ENCODE data around the gene TENM4.

The TENM4 gene

DNA sequence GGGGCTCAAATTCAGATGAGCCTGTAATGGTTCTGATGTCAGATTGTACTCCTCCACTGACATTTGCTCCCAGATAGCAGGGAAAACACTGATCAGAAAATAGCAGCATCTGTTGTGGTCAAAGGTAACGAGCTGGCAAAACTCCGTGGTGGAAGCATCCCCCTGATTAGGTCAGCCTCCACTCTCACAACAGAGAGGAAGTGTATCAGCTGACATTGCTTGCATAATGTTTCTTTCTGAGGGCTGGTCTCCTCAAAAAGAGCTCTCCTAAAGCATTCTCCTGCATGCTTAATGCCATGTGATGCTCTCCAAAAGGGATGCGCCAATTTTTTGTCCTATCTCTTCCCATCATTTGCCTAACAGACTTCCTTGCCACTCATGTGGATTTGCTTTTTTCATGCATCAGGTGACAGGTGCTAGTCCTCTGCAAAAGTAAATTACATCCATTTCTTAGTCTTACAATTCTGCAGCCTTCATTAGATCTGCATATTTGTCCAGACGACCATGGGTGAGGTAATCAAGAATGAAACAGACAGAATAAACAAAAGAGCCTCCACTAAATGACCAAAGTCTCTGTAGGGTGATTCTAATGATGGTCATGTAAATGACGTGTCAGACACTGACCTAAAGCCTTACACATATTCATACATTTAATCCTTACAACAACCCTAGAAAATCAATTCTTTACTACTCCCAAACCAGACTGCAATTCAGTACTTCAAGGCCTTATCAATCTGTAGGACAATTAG, 6.4 kb upstream of the TENM4 start:
- no peak for DNase-seq

DNA sequence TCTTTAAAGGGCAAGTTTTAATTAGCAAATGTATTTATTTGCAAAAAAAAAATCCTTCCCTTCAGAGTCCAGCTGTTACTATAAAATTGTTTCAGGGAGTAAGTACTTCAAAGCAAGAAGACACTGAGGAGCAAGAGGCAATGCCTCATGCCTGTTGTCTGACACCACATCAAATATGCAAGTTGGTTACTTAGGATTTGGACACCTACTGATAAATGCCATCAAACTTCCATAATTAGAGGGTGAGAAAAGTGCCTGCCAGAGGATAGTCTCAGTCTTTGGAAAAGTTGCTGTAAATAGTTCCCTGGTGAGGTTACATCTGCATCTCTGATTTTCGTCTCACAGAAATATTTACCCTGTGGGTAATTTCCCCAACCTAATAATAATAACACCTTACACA, 4.1 kb upstream of the TENM4 start:
- no peak for DNase-seq

DNA sequence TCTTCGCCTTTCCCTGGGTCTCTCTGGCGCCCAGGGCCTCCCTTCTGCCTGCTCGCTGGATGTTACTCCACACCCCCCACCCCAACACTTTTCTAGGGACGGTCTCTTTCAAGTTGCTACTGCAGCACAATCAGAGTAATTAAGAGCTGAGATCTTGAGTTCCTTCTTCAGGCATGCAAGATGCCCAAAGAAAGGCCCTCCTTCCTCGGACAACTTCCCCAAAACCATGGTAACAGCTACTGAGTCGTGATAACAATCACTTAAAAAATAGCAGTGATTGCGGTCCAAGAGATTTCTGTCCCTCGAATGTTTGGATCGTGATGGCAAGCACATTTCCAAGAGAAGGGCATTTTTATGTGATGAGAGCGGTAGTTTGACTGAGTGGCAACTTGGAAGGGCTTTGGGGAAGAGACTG, 638 bp upstream of the TENM4 start:
- no peak for DNase-seq

DNA sequence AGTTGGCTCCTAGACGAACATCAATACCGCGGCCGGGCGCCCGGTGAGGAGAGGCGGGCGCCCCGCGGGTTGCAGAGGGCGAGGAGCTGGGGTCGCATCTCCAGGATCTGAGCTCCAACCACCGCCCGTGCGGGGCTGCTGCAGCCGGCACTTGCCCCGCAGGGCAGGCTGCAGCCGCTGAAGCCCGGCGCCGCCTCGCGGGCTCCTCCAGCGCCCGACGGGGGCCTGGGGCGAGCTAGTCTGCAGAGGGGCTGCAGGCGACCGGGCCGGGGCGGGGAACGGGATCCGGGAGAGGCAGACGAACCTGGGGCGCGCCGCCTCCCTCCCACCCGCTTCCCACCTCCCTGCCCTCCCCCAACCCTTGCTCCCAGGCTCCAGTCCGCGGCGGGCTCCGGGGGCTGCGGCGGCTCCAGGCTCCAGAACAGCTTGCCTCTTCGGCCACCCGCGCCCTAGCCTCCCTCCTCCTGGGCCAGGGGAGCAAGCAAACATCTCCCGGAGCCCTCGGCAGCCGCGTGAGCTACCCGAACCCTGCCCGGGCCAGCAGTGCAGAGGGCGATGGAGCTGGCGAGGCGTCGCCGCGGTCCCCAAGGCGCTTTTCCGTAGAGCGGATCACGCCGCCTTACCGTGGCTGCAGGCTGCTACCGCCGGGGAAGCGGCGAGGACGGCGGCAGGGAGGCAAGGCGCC, 802 bp downstream of the TENM4 start:
- no peak for DNase-seq

GRCh38 chr11:79439410-79439885, 1.4 kb downstream of the TENM4 start:
- no peak for DNase-seq

GRCh38 chr11:79438631-79439409, 2.0 kb downstream of the TENM4 start:
- no peak for DNase-seq

GRCh38 chr11:79437981-79438630, 2.7 kb downstream of the TENM4 start:
- no peak for DNase-seq

DNA sequence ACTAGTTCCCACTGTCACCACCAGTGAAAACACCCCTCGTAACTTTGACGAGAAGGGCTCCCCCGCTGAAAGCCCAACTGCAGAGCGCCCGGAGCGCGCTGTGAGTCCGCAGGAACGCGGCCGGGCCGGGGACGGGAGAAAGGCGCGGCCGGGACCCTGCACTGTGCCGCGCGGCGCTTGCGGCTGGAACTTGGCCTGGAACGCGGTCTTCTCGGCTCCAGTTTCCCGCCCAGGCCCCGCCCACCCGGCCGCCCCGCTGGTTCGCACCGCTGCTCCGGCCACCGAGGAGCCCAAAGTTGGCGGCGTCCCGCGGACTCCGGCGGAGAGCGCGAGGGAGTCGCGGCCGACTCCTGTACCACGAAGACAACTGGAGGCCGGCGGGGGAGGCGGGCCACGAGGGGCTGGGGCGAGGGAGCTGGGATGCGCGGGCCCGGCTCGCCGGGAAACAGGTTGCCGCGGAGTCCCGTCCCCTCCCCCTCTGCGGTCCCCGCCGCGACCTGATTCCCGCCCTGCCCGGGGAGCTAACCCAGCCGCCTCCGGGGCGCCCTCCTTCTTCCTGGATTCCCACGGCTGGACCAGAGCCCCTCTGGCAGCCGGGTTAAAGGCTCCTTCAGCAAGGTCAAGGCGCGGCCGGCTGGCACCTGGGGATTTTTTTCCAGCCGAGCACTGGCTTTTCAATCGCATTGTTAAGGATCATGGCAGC, 3.4 kb downstream of the TENM4 start:
- no peak for DNase-seq

- no peak for DNase-seq
Observed at GRCh38 chr11:79436919-79437277, 3.9 kb downstream of the TENM4 start.

DNA sequence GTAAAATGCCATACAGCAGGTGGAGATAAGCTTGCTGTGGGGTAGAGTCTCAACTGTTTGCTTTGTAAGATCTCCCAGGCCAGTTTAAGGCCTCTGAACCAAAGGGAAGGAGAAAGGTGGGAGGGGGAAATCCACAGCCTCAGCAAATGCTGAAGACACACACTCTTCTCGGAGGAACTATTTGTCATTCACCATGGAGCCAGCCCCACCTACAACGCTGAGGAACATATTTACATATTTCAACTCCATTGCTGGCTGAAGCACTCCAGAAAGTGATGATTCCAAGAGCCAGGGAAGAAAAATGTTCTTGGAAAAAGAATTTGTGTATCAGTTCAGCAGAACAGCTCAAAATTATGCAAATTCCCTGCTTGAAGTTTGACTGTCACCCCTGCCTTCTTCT, 6.5 kb downstream of the TENM4 start:
- no peak for DNase-seq

DNA sequence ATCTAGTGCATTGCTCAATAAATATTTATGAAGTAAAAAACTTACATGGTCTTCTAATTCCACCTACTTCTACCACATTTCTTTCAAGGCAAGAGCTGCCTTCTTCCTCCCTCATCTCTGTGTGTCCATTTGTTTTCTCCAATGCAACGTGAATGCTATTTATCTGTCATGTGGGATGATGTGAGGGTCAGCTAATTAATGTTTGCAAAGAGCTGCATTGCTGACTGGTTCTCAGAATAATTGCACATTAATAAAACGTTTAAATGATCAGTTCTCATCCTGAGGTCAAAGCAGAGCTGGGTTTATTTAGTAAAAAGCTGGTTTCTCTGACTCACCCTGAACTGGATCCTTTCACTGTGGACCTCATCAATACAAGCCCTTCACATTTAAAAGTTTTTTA, 8.7 kb downstream of the TENM4 start:
- DNase-seq = no peak

- no peak for DNase-seq
Observed at GRCh38 chr11:79431535-79431934, 9.3 kb downstream of the TENM4 start.

DNA sequence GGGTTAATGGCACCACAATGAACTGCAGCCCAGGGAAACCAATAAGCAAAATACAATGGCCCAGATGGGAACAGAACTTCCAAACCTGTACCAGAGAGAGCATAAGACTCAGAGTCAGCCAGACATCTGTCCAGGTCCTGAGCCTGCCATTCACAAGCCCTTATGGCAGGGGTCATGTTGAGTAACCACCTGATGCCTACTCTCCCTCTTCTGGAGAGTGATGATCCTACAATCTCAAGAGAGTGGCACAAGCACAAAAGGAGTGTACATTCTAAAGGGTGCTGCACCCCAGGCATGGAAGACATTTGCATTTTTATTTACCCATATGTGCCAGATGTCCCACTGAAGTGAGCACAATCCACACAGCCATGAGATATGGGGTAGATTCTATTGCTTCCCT, 10.6 kb downstream of the TENM4 start:
- no peak for DNase-seq

DNA sequence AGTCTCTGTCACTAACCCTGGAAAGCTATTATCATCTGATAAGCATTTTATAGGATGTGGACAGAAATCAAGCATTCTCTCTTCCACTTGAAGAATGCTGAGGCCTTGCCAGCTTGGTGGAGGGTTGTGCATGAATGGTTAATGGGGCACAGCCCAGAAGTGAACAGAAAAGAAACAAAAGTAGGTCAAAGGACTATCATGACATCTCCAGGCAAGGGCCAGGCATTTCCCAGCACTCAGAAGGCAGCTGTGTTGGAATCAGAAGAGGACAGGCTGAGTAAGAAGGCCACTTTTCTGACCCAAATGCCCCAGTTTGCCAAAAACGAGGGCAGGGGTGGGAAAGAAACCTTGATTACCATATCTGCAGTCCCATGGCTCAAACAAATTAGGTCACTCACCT, 12.4 kb downstream of the TENM4 start:
- no peak for DNase-seq

DNA sequence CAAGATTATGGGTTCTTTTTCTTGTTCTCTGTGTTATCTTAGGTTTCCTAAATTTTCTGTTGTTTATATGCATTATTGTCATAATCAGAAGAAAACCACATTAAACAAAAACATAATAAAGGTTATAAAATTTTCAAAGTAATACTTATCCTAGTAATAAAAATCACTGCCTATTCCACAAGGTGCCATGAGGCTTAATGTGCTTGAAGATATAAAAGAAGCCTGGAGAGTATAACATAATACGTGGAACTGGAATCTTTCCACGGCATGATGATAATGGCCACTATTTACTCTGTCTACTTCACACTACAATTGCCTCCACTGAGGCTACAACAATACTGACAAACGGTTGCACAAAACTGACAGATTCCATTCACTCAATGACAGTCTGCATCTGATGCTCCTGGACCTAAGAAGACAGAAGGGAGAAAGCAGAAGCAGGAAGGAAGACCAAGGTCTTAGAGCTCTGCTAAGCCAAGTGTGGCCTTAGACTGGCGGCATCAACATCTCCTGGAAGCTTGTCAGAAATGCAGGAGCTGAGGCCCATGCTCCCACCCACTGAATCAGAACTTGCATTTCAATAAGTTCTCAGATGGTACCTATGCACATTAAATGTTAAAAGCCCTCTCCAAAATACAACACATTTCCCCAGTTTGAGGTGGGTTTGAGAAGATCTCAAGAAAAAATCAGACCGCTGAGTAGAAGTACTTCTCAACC, 13.1 kb downstream of the TENM4 start:
- DNase-seq = no peak

- no peak for DNase-seq
Observed at GRCh38 chr11:79427126-79427525, 13.7 kb downstream of the TENM4 start.

DNA sequence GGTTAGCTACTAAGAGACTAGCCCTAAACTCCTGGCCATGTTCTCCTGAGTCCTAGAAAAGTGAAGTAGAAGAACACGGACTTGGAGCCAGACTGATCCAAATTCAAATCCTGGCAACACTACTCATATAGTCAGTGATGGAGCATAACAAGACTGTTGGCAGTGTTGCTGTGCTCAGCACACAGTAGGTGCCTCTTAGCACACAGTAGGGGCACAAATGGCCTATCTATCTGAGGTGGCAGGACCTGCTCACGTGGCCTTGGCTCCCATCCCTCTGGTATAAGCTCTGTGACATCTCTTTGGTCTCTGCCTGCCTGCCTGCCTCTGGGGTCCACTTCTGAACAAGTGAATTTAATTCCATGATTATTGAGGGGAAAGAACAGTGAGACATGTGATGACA, 15.4 kb downstream of the TENM4 start:
- no peak for DNase-seq

DNA sequence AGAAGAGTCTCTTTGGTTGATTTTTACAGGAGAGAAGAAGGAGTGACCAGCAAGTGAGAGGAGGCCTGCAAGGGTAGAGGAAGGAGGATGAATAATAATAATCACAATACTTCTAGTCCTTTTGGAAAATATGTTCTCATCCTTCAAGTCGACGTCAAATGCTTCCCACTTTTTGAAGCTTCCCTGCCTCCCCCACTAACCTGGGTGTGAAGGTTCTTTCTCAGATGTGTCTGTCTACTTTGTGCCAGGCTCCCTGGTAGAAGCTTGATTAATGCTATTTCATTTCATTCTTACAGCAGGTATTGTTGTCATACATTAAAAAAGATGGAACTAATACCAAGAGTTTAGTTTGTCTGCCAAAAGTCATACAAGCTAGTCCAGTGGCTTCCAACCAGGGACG, 17.1 kb downstream of the TENM4 start:
- no peak for DNase-seq

DNA sequence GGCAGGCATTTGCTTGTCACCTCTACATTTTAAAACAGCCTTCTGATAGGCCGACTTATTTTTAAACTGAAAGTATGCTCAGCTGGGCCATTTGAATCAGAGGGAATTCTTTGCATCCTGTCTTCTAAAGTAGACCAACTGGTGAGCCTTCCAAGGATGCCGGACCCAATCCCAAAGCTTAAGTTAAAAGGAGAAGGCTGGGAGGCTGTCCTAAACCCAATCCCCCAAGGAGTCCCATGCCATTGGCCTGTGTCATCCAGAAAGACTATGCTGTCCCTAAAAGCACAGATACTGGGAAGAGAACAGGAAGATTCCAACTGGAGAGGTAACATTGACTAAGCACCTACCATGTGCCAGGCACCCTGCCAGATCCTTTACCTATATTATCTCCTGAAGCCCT, 18.0 kb downstream of the TENM4 start:
- DNase-seq = no peak

DNA sequence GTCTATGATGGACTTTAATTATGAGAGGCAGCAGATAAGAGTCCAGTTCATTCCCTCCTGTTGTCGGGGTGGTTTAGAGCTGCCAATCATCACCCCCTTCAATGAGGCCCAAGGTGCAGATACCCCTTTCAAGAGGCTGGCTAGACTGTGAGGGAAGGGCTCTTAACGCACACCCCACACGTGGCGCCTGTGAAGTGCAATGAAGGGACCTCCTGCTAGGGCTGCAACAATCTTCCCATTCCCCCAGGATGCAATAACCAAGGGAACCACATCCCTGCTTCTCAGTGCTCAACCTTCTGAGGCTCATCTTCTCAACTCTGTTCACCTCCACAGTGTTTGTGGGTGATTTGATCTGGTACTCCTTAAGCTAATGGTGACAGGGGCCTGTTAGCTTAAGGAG, 19.0 kb downstream of the TENM4 start:
- DNase-seq = no peak

DNA sequence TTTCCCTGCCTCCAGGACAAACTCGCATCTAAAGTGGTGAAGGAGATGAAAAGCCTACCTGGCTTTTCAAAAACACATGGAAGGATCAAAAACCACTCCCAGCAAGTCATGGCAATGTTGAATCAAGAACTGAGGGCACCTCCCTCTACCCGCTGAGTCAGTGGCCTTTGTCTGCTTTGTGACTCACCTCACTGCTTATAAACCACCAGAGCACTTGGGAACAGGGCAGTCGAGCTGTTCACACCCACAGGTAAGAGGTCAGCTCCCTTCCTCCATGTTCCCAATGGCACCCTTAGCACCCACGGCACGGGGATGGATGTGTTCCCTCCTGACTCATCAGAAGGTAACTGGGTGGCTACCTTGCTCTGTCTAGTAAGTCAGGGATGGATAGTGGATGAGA, 21.7 kb downstream of the TENM4 start:
- DNase-seq = no peak

DNA sequence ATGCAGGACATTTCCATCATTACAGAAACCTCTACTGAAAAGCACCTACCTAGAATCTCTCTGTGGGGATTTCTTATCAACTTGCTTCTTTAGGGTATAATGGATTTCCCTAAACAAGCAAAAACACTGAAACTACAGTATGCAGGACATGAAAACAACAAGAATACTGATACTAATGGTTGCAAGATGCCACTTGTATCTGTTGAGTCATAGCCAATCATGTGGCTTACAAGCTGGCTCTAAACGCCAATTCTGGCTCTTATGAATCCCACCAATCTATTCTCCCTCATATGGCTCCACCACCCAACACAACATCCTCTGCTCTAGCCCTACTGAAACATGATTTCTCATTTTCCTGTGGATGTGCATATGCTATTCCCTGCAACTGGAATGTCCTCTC, 22.6 kb downstream of the TENM4 start:
- no peak for DNase-seq
